ENCODE results near the gene SORL1.
"Not testable (repeated sequence)": the region's sequence is repeated elsewhere in the genome, so short reads cannot be mapped to it uniquely, and the experiment has no call there.

The SORL1 gene

DNA sequence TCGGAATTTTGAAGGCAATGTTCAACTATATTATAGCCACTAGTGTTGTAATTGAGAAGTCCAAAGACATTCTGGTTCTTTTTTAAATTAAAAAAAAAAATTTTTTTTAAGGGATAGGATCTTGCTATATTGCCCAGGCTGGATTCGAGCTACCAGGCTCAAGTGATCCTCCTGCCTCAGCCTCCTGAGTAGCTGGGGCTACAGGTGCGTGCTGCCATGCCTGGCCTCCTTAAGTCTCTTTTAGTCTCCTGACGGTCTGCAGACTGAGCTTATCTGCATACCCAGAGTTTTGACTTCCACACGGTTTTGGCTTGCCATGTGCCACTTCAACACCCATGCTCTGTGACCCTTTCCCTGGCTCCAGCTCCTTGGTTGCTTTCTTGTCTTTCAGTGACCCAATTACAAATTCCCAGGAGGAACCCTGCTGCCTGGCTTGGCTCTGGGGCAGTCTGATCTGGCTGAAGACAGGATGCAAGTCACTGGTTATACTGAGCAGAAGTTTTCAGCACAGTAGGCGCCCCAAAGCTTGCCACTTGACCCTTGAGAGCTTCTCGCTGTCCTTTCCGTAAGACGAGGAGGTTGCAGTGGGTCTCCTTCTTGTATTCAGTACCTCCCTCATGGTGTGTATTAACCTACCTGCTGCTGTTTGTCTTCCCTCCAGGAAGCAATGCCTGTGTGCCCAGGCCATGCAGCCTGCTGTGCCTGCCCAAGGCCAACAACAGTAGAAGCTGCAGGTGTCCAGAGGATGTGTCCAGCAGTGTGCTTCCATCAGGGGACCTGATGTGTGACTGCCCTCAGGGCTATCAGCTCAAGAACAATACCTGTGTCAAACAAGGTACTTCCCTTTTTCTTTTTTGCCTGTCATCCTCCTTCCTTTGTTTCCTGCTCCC, 114.4 kb downstream of the SORL1 start:
- no peak for DNase-seq

DNA sequence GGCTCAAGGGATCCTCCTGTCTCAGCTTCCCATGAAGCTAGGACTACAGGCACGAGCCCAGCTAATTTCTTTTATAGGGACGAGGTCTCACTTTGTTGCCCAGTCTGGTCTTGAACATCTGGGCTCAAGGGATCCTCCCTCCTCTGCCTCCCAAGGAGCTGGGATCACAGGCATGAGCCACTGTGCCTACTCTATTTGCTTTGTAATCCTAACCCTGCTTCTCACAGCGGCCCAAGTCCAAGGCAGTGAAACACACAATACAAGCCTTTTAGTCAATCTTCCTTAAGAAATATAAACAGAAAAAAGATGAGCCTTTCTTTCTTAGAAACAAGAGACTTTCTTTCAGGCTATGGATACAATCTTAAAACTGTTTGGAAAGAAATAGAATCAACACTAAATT, 115.9 kb downstream of the SORL1 start:
- DNase-seq, result no peak

- not testable (repeated sequence) for DNase-seq
Measured at GRCh38 chr11:121569332-121570299, 117.5 kb downstream of the SORL1 start.

DNA sequence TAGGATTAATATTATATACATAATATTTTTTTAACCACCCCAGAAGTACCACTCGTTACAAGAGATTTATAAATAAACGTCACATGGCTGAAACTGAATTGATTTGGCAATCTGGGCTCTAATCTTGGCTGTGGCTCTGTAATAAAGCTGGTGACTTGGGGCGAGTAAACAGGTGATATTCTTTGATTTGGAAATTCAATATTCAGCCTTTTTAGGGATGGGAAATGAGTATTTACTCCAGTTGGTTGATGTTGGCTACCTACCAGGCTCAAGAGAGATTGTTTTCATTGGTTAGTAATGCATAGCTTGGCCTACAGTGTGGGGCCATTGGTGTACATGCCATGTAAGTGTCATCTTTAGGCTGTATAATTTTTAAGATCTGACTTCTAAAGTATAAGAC, 118.3 kb downstream of the SORL1 start:
- no peak for DNase-seq

DNA sequence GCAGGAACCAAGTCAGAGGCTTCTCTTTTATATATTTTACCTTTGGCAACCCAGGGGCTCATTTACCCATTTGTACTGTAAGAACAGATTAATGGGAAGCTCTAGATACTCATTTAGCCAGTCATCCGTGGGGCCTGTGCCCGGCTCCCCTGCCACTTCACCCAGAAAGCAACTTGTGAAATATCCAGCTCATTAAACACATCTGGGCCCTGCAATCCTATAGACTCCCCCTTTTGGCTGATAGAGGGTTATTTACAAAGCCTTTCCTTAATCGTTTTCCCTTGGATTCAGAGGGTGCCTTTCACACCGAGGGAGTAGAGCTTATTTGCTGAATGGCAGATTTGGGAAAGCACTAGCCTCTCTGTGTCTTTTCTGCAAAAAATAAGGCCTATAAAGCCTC, 119.4 kb downstream of the SORL1 start:
- no peak for DNase-seq

- DNase-seq, result no peak
Measured at GRCh38 chr11:121572571-121573059, 120.5 kb downstream of the SORL1 start.

DNA sequence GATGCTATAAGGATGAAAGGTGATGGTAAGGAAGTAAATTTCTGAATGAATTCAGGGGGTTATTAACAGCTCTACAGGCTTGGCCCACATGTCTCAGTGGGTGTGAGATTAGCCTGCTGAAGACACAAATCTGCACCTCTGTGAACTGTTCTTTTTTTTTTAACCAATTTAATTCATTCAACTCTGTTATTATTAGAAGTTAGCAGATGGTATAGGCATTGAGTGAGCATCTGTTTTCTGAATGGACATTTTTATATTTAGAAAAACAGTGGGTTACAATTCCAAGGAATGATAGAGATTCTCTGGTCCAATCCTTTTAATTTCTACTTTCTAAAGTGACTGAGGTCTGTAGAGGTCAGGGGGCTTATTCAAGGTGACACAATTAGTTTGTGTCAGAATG, 122.7 kb downstream of the SORL1 start:
- DNase-seq, result no peak

DNA sequence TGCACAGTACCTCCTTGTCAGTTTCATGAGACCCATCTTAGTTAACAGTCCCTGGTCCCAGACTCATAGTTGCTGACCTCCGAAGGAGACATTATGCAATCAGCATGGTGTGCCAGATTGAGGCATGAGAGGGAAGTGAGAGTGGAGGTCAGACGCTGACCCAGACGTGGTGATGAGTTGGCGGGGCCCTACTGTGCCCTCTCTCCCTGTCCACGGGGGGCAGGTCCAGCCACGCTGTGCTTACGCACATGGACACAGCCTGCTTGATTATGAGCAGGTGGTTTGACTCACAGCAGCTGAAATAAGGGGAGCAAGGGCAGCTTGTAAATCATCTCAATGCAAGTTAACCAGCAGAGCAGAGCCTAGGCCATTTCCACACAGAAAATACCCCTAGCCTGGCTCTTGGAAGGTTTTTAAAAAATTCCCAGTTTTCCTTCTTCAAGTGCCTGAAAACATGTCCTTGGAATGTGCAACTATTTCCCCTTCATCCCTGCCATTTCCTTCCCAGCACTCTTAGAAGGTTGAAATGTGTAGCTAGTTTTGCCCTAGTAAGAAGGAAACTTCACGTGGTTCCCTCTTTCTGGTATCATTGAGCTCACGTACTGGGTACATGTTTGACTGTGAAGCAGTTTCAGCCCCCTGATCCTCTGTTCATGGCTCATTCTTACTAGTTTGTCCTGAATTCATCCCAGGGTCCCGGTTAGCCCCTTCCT, 123.3 kb downstream of the SORL1 start:
- no peak for DNase-seq

DNA sequence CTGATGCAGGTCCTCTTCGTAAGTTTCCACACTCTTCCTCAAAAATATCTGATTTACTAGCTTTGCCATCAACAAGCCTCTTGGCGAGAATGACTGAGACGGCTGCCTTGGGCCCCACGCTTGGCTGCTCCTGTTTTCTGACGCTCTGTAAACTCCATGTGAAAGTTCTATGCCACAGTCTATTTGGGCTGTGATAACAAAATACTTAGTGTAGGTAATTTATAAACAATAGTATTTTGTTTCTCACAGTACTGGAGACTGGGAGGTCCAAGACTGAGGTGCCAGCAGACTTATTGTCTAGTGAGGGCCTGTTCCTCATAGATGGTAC, 123.8 kb downstream of the SORL1 start:
- no peak for DNase-seq

GRCh38 chr11:121576531-121576930, 124.4 kb downstream of the SORL1 start:
- no peak for DNase-seq

DNA sequence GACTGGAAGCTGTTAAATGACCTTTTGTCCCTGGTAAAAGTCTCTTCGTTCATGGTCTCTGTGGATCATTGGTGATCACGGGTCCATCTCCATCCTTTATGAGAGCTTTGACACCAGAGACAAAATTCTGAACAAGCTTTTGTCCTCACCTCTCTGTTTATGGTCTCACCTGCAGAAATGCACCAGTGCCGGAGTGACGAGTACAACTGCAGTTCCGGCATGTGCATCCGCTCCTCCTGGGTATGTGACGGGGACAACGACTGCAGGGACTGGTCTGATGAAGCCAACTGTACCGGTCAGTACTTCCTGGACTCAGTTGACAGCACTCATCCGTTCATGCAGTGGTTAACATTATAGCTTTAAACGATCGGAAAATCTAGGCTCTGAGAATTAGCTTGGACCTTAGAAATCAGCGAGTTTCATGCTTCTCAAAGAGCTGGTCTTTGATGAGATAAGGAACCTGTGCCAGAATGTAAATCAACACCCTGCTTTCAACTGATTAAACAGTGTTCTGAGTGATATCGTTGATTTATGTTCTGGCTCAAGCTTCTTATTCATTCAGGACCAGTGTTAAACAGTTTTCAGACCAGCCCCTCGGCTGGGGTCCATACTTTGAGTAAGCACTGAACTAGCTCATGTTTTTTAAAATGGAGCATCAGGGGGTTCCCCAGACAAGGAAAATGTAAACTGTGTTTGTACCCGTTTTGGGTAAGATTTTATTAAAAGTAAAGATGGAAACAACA, 125.2 kb downstream of the SORL1 start:
- no peak for DNase-seq

DNA sequence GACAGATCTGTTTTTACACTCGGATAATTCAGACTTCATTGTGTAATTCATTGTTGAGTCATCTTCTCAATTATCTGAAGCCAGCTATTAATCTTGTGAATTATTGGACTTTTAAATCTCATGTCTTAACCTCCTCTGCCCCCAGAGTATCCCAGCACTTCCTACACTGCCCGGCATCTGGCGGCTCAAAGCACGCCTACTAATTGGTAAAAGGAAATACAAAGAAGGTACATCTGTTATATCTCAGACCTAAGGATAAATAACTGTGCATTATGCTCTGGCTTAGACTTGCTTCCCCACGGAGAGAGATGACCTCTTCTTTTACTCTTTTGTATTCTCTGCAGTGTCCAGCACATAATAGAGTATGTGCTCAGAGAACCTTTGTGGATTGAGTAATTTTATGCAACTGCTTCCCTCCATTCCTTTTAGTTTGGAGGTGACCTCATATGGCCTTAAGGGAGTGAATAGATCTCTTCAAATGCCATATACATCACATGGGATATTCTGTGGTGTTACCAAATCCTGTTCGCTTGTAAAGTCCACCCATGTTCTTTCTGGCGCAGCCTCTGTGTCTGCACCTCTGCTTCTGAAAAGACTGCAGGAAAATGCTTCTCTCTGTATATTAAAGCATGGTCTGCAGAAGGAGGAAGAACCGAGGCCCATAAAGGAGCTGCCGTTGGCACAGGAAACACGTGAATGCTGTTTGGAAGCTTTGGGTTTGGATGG, 126.3 kb downstream of the SORL1 start:
- no peak for DNase-seq

- DNase-seq, result no peak
Measured at GRCh38 chr11:121580154-121580553, 128.0 kb downstream of the SORL1 start.

- DNase-seq, result no peak
Measured at GRCh38 chr11:121581607-121582006, 129.5 kb downstream of the SORL1 start.

DNA sequence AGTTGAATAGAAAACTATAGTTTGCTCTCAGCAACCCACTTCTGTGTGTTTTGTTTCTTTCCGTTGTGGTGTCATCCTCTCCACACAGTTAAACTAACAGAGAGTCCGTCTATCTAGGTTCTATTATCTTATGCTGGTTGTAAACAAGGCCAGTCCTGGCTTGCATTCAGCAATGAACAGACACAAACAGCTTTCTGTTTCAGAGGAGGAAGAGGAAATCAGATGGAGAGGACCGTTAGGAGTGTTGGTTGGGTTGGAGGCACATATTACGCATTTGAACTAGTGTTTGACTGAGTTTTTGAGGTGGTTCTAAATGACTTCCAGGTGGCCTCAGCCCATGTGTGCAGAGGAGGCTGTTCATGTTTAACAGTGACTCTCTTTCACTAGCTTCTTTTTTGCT, 130.2 kb downstream of the SORL1 start:
- no peak for DNase-seq

GRCh38 chr11:121583825-121584224, 131.7 kb downstream of the SORL1 start:
- no peak for DNase-seq

- no peak for DNase-seq
Measured at GRCh38 chr11:121586750-121587149, 134.6 kb downstream of the SORL1 start.

- DNase-seq, result no peak
Measured at GRCh38 chr11:121587182-121587581, 135.1 kb downstream of the SORL1 start.

DNA sequence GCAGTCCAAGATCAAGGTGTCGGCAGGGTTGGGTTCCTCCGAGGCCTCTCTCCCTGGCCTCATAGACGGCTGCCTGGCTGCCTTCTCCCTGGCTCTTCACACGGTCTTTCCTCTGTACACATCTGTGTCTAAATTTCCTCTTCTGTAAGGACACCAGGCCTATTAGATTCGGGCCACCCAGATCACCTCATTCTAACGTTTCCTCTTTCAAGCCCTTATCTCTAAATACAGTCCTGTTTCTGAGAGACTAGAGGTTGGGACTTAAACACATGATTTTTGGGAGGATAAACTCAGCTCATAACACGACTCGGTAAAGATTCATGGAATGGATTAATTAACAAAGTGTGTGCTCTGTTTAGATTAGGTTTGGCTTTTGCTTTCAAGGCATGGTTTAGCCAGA, 136.6 kb downstream of the SORL1 start:
- no peak for DNase-seq

GRCh38 chr11:121589946-121590537, 137.9 kb downstream of the SORL1 start:
- DNase-seq, result no peak

GRCh38 chr11:121590772-121591404, 138.8 kb downstream of the SORL1 start:
- no peak for DNase-seq
